H1 (cell line): Measurements from ENCODE around the gene CAB39L. TPM values are rescaled to one million over a fixed set of nuclear protein-coding genes. Genes with fewer than 3 reads are reported as not detected.

Experiments used
- CTCF ChIA-PET: fragments of 300-600 bp; sonication (Branson Sonifier 250); formaldehyde crosslinking; loops from one replicate; lab custom pipeline; 2021; ENCODE audit not compliant: partially characterized antibody; lab: Charles Lee
- POLR2A ChIA-PET: fragments of 300-600 bp; sonication (Branson Sonifier 250); formaldehyde crosslinking; loops from one replicate; lab custom pipeline; 2021; ENCODE audit warnings: inconsistent platforms; ENCODE audit not compliant: partially characterized antibody; lab: Charles Lee
- DNase-seq, 2 experiments: peaks; one replicate each; pipeline versions ENCODE4 v3.0.0 to v3.0.0-alpha.2; 2010 to 2022; ENCODE audit warnings: low spot score in 2 of 2, low read depth in 1 of 2, mixed read lengths in 1 of 2
- FAIRE-seq: peaks from 2 replicates; lab custom pipeline; 2011; peaks lifted over from hg19 to GRCh38; lab: Jason Lieb, UNC
- H2AFZ ChIP-seq: 2 replicates; pipeline ENCODE4 v1.8.1; 2012; ENCODE audit warnings: low read length, inconsistent platforms
- H2AK5ac ChIP-seq: 2 replicates; pipeline ENCODE4 v1.6.1; 2013; ENCODE audit warnings: low read depth, low read length
- H2BK120ac ChIP-seq: replicated peaks from 2 replicates; pipeline ENCODE3; 2013; ENCODE audit warnings: low read depth, low read length, inconsistent platforms
- H2BK12ac ChIP-seq: 2 replicates; pipeline ENCODE4 v1.6.1; 2013; ENCODE audit warnings: low read depth, low read length
- H2BK15ac ChIP-seq: 2 replicates; pipeline ENCODE4 v1.6.1; 2013; ENCODE audit warnings: low read length
- H2BK20ac ChIP-seq: 2 replicates; pipeline ENCODE4 v1.6.1; 2013; ENCODE audit warnings: low read length
- H2BK5ac ChIP-seq: 2 replicates; pipeline ENCODE4 v1.6.1; 2013; ENCODE audit warnings: low read depth, low read length
- H3K14ac ChIP-seq: 2 replicates; pipeline ENCODE4 v1.6.1; 2013; ENCODE audit warnings: inconsistent platforms; ENCODE audit not compliant: insufficient read length
- H3K18ac ChIP-seq: 2 replicates; pipeline ENCODE4 v1.6.1; 2013; ENCODE audit warnings: low read length; ENCODE audit errors: extremely low read depth
- H3K23ac ChIP-seq: 2 replicates; pipeline ENCODE4 v1.6.1; 2013; ENCODE audit warnings: inconsistent platforms; ENCODE audit not compliant: insufficient read length
- H3K23me2 ChIP-seq: 2 replicates; pipeline ENCODE4 v1.6.1; 2013; ENCODE audit warnings: low read depth, low read length
- H3K27ac ChIP-seq: 2 replicates; pipeline ENCODE4 v1.6.1; 2011; ENCODE audit warnings: low read depth, low read length, inconsistent platforms
- H3K27me3 ChIP-seq, 4 experiments: replicated peaks in 1 of 4; 1 replicate in 1 of 4; 2 replicates in 3 of 4; pipeline versions ENCODE4 v1.6.1 to v1.8.1; 2011 to 2013; ENCODE audit warnings: low read length in 3 of 4, mild to moderate bottlenecking in 3 of 4, inconsistent platforms in 2 of 4, mixed read lengths in 2 of 4, moderate library complexity in 1 of 4; ENCODE audit not compliant: control insufficient read depth in 3 of 4, insufficient read depth in 3 of 4; ENCODE audit errors: extremely low read depth in 1 of 4
- H3K36me3 ChIP-seq, 4 experiments: 2 replicates each; pipeline versions ENCODE4 v1.6.1 to v1.8.1; 2011 to 2013; ENCODE audit warnings: mild to moderate bottlenecking in 4 of 4, low read length in 3 of 4, moderate library complexity in 2 of 4, control low read depth in 1 of 4, inconsistent platforms in 1 of 4; ENCODE audit not compliant: insufficient read depth in 4 of 4, control insufficient read depth in 2 of 4
- H3K4ac ChIP-seq: replicated peaks from 2 replicates; pipeline ENCODE3; 2013; ENCODE audit warnings: low read length, low read depth, mixed read lengths, inconsistent platforms; ENCODE audit not compliant: insufficient read length
- H3K4me1 ChIP-seq, 4 experiments: replicated peaks in 1 of 4; 1 replicate in 1 of 4; 2 replicates in 3 of 4; pipeline versions ENCODE4 v1.6.1 to v1.8.1; 2011 to 2013; ENCODE audit warnings: low read length in 3 of 4, inconsistent platforms in 2 of 4, mixed read lengths in 1 of 4; ENCODE audit not compliant: insufficient read depth in 4 of 4, control insufficient read depth in 3 of 4
- H3K4me2 ChIP-seq, 2 experiments: 2 replicates each; pipeline versions ENCODE4 v1.6.1 to v1.8.1; 2011 to 2013; ENCODE audit warnings: low read depth in 2 of 2, low read length in 2 of 2, control low read depth in 1 of 2, inconsistent platforms in 1 of 2, mild to moderate bottlenecking in 1 of 2; ENCODE audit not compliant: insufficient read depth in 1 of 2
- H3K4me3 ChIP-seq, 4 experiments: fragments of 200-600, 300-600 bp in 1 of 4; sonication (generic), shearing (Covaris generic), sonication (Bioruptor Twin) in 1 of 4; 2 replicates each; pipeline versions ENCODE4 v1.5.1 to v1.8.1; 2011 to 2016; ENCODE audit warnings: low read length in 4 of 4, low read depth in 3 of 4, control low read depth in 2 of 4, inconsistent platforms in 2 of 4, mild to moderate bottlenecking in 2 of 4, mixed read lengths in 1 of 4, moderate library complexity in 1 of 4; ENCODE audit not compliant: insufficient read depth in 2 of 4; ENCODE audit errors: extremely low read depth in 1 of 4
- H3K56ac ChIP-seq: replicated peaks from 2 replicates; pipeline ENCODE3; 2013; ENCODE audit warnings: low read depth, mild to moderate bottlenecking, mixed read lengths, low read length, inconsistent platforms; ENCODE audit not compliant: insufficient read length
- H3K79me1 ChIP-seq: 2 replicates; pipeline ENCODE4 v1.6.1; 2013; ENCODE audit warnings: low read depth, low read length, control low read depth
- H3K79me2 ChIP-seq, 2 experiments: 2 replicates each; pipeline versions ENCODE4 v1.6.1 to v1.8.1; 2012 to 2013; ENCODE audit warnings: low read length in 2 of 2, mild to moderate bottlenecking in 2 of 2, inconsistent platforms in 1 of 2; ENCODE audit not compliant: insufficient read depth in 2 of 2, control insufficient read depth in 1 of 2
- H3K9ac ChIP-seq, 4 experiments: replicated peaks in 1 of 4; 1 replicate in 1 of 4; 2 replicates in 3 of 4; pipeline versions ENCODE4 v1.6.1 to v1.8.1; 2011 to 2013; ENCODE audit warnings: low read depth in 3 of 4, low read length in 3 of 4, control low read depth in 2 of 4, mild to moderate bottlenecking in 2 of 4, moderate library complexity in 2 of 4, inconsistent platforms in 1 of 4; ENCODE audit errors: extremely low read depth in 1 of 4
- H3K9me3 ChIP-seq, 2 experiments: 2 replicates each; pipeline versions ENCODE4 v1.6.1 to v1.8.1; 2012 to 2013; ENCODE audit warnings: mild to moderate bottlenecking in 2 of 2, moderate library complexity in 2 of 2, control low read depth in 1 of 2, inconsistent platforms in 1 of 2, low read depth in 1 of 2, low read length in 1 of 2, mixed read lengths in 1 of 2; ENCODE audit not compliant: insufficient read depth in 2 of 2
- H4K20me1 ChIP-seq, 2 experiments: replicated peaks in 1 of 2; 2 replicates each; pipeline versions ENCODE3 to v1.8.1; 2011 to 2013; ENCODE audit warnings: inconsistent platforms in 2 of 2, low read length in 2 of 2, mild to moderate bottlenecking in 1 of 2; ENCODE audit not compliant: insufficient read depth in 2 of 2, control insufficient read depth in 1 of 2
- H4K5ac ChIP-seq: 2 replicates; pipeline ENCODE4 v1.6.1; 2013; ENCODE audit warnings: low read length, low read depth, mixed read lengths, inconsistent platforms; ENCODE audit not compliant: insufficient read length
- H4K8ac ChIP-seq: 2 replicates; pipeline ENCODE4 v1.8.0; 2013; ENCODE audit warnings: mild to moderate bottlenecking, moderate library complexity, low read length, inconsistent platforms; ENCODE audit not compliant: insufficient read depth; ENCODE audit errors: extremely low read depth
- H4K91ac ChIP-seq: replicated peaks from 2 replicates; pipeline ENCODE3; 2013; ENCODE audit warnings: low read length, mixed read lengths, inconsistent platforms; ENCODE audit not compliant: insufficient read length
- ASH2L ChIP-seq: fragments of 200-600, 300-600 bp; sonication (generic); IDR thresholded peaks from one replicate; pipeline ENCODE4 v1.7.1; 2017; ENCODE audit warnings: low read length
- CBX5 ChIP-seq: fragments of 300-800, 300-1000 bp; sonication (generic); IDR thresholded peaks from 2 replicates; pipeline ENCODE4 v1.7.1; 2016; ENCODE audit warnings: antibody characterized with exemption, low read length, low read depth
- CEBPB ChIP-seq: IDR thresholded peaks from 2 replicates; pipeline ENCODE4 v1.6.1; 2012; ENCODE audit warnings: low read depth, low read length
- CHD2 ChIP-seq: IDR thresholded peaks from 2 replicates; pipeline ENCODE4 v1.6.1; 2012; ENCODE audit warnings: low read length, improper control_type of control experiment
- CREB1 ChIP-seq: IDR thresholded peaks from 2 replicates; pipeline ENCODE4 v1.6.1; 2012; ENCODE audit warnings: inconsistent platforms
- CTBP2 ChIP-seq: IDR thresholded peaks from 2 replicates; pipeline ENCODE4 v1.7.0; 2011; ENCODE audit warnings: borderline replicate concordance, mild to moderate bottlenecking, moderate library complexity, mixed read lengths, low read length; ENCODE audit not compliant: insufficient read depth, insufficient read length
- EP300 ChIP-seq, 2 experiments: IDR thresholded peaks; 1 replicate in 1 of 2; 2 replicates in 1 of 2; pipeline ENCODE4 v1.6.1; 2011 to 2012; ENCODE audit warnings: low read depth in 2 of 2, low read length in 2 of 2, mild to moderate bottlenecking in 2 of 2, borderline replicate concordance in 1 of 2, inconsistent platforms in 1 of 2, moderate library complexity in 1 of 2
- JUN ChIP-seq: IDR thresholded peaks from 2 replicates; pipeline ENCODE4 v1.6.1; 2011; ENCODE audit warnings: low read depth, mild to moderate bottlenecking, improper control_type of control experiment, low read length
- RAD21 ChIP-seq, 2 experiments: IDR thresholded peaks in 1 of 2; conservative IDR thresholded peaks in 1 of 2; 2 replicates each; pipeline ENCODE4 v1.6.1; 2011; ENCODE audit warnings: low read depth in 2 of 2, low read length in 2 of 2, improper control_type of control experiment in 1 of 2, inconsistent platforms in 1 of 2, mild to moderate bottlenecking in 1 of 2, moderate library complexity in 1 of 2
- RFX5 ChIP-seq: IDR thresholded peaks from 2 replicates; pipeline ENCODE4 v1.6.1; 2011; ENCODE audit warnings: low read depth, low read length, improper control_type of control experiment, borderline replicate concordance
- RNF2 ChIP-seq: fragments of 200-900, 300-1000 bp; sonication (generic); IDR thresholded peaks from 2 replicates; pipeline ENCODE4 v1.7.1; 2016; ENCODE audit warnings: borderline replicate concordance, low read depth, mild to moderate bottlenecking, antibody characterized with exemption, low read length; ENCODE audit not compliant: poor library complexity, severe bottlenecking; ENCODE audit errors: missing control alignments
- RXRA ChIP-seq: IDR thresholded peaks from 2 replicates; pipeline ENCODE4 v1.6.1; 2011; ENCODE audit warnings: low read depth, mild to moderate bottlenecking, low read length, moderate library complexity; ENCODE audit not compliant: insufficient read depth
- SAP30 ChIP-seq: fragments of 300-600 bp; sonication (generic); IDR thresholded peaks from 2 replicates; pipeline ENCODE4 v1.7.1; 2012; ENCODE audit warnings: low read length, moderate library complexity, mild to moderate bottlenecking, inconsistent platforms; ENCODE audit not compliant: insufficient read depth, insufficient replicate concordance
- SP1 ChIP-seq: IDR thresholded peaks from 2 replicates; pipeline ENCODE4 v1.6.1; 2011; ENCODE audit warnings: low read depth, low read length
- TAF1 ChIP-seq: IDR thresholded peaks from 2 replicates; pipeline ENCODE4 v1.6.1; 2011; ENCODE audit warnings: mild to moderate bottlenecking, low read depth, low read length
- polyA plus RNA-seq, 7 experiments: library from polyadenylated mRNA; depleted of rRNA in 3 of 7; stranded (reverse) in 5 of 7; unstranded in 2 of 7; fragments of >200 nt in 5 of 7; fragments of 200-250 nt in 2 of 7; gene quantifications; 1 replicate in 5 of 7; 2 replicates in 1 of 7; 4 replicates in 1 of 7; pipeline versions ENCODE4 v1.2.1 to v1.2.3, GENCODE V29; 2011 to 2013; ENCODE audit warnings: missing spikeins in 2 of 7, mixed read lengths in 2 of 7
- total RNA-seq: library from RNA; stranded (reverse); fragmentation: NEBNext Ultra II Directional; extraction: Animal tissue kit (Norgen Biotek cat#: 25700); gene quantifications from 2 replicates; pipeline ENCODE4 v1.2.1, GENCODE V29; 2021

CAB39L gene
- total and polyA plus RNA-seq, 2 of the 8 experiments (the other 6 are each of a cell fraction or from before 2014, with no cell fraction given): 2.5 to 4.8 TPM

- H3K9ac ChIP-seq: no peak overlapping the region
- no peak overlapping the region for H3K23ac ChIP-seq
- no peak overlapping the region for H3K27ac ChIP-seq
- POLR2A ChIA-PET: interaction anchor here (4.5 kb wide), 1 partner anchor 11 kb away, joined by 17 read pairs; the partner anchor contains the start of genes CAB39L and SETDB2
- H3K14ac ChIP-seq: no peak overlapping the region
- H2BK120ac ChIP-seq: no peak overlapping the region
- FAIRE-seq (no peak), DNase-seq (no peak)
- no peak overlapping the region for H4K5ac ChIP-seq
- H3K56ac ChIP-seq: no peak overlapping the region
- H2BK15ac ChIP-seq: no peak overlapping the region
- H3K36me3 ChIP-seq: no peaks in the 10 kb centered on the region
- H2BK12ac ChIP-seq: no peak overlapping the region
- H3K79me1 ChIP-seq: no peaks in the 10 kb centered on the region
- H3K4me2 ChIP-seq: no peak overlapping the region
- no peak overlapping the region for H4K8ac ChIP-seq
- no peak overlapping the region for H4K91ac ChIP-seq
- no peaks in the 10 kb centered on the region for H3K27me3 ChIP-seq
- no peak overlapping the region for H2AFZ ChIP-seq
- no peak overlapping the region for H3K18ac ChIP-seq
- no peak overlapping the region for H2BK20ac ChIP-seq
- no peak overlapping the region for H2BK5ac ChIP-seq
- no peaks in the 10 kb centered on the region for H4K20me1 ChIP-seq
- H3K4me1 ChIP-seq: no peaks in the 10 kb centered on the region
- H3K9me3 ChIP-seq: no peaks in the 10 kb centered on the region
- no peaks in the 10 kb centered on the region for H3K23me2 ChIP-seq
- CTCF ChIA-PET: interaction anchor here (0.6 to 1.2 kb wide), 4 partner anchors 63 to 232 kb away, joined by 3 to 4 read pairs (median 3); no protein-coding TSS in a partner anchor
- no peak overlapping the region for H3K4me3 ChIP-seq
- no peaks in the 10 kb centered on the region for H3K79me2 ChIP-seq
- H2AK5ac ChIP-seq: no peak overlapping the region
- no peak overlapping the region for H3K4ac ChIP-seq
- TF ChIP-seq EP300 (IDR thresholded peaks at IDR 0.05; ENCODE audit: borderline replicate concordance in 1 of 2, low read depth in 2 of 2, low read length in 2 of 2): no peak
- no peak for TF ChIP-seq RFX5
- no peak for TF ChIP-seq CREB1
- TF ChIP-seq RAD21 (IDR thresholded peaks at IDR 0.05 in 1 of 2, conservative IDR thresholded peaks at IDR 0.05 in 1 of 2; ENCODE audit: low read depth in 2 of 2, low read length in 2 of 2): no peak
- no peak for TF ChIP-seq CHD2
- TF ChIP-seq JUN: no peak
- no peak for TF ChIP-seq ASH2L
- no peak for TF ChIP-seq SP1
- TF ChIP-seq RNF2: no peak
- no peak for TF ChIP-seq CBX5
- TF ChIP-seq CEBPB: no peak
- TF ChIP-seq SAP30: no peak
- no peak for TF ChIP-seq TAF1
- TF ChIP-seq CTBP2: no peak
- TF ChIP-seq RXRA: no peak
Observed at GRCh38 chr13:49455007-49455398, 11.1 kb upstream of the CAB39L start.
